ENCODE measurements around the gene SKAP1. TPM values are rescaled to one million over a fixed set of nuclear protein-coding genes. Genes with fewer than 3 reads are reported as not detected.

Gene SKAP1
- polyA plus RNA-seq, 3 donors: 0.13 to 1.0 (median 0.52) TPM

DNA sequence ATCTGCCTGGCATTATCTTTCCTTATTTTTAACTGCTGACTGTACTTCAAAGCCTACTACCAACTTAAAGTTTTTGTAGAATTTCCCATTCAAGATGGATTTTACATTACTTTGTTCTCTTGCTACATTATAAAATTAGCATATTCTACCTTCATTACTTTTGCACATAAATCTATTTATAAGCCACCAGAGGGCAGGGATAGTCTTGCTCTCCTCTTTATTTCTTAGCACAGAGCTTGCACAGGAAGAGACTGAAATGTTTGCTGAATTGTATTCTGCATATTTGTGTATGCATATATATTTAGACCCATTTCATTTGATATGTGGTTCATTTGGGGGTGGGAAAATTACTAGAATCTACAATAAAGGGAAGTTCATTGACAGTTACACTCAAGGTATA lies 108.0 kb downstream of the SKAP1 start:
- intact Hi-C loops (cut with micrococcal nuclease): no loop called here
- no peaks in the 10 kb centered on the region for H3K4me1 Mint-ChIP-seq
- H3K36me3 Mint-ChIP-seq: no peaks in the 10 kb centered on the region
- no peak for DNase-seq
- Histone ChIP-seq H3K79me2 (ENCODE audit: insufficient read depth, low read length) (no peaks in the 10 kb centered on the region), H4K20me1 (ENCODE audit: insufficient read depth, low read length) (no peaks in the 10 kb centered on the region), H3K9me3 (replicated peaks in 1 of 2; ENCODE audit: control insufficient read depth in 1 of 2, insufficient read depth in 1 of 2, low read length in 2 of 2) (no peaks in the 10 kb centered on the region), H2AFZ (ENCODE audit: insufficient read depth, low read depth, low read length, poor library complexity, severe bottlenecking) (no peak overlapping the region), H3K4me2 (replicated peaks; ENCODE audit: extremely low read depth, low read length, poor library complexity, severe bottlenecking) (no peak overlapping the region), H3K27me3 (ENCODE audit: control insufficient read depth in 2 of 2, insufficient read depth in 2 of 2, low read length in 2 of 2) (peaks cover 0 to 8% of the 10 kb centered on the region in 2 donors), H3K4me3 (replicated peaks in 1 of 3; ENCODE audit: low read depth in 2 of 3, low read length in 3 of 3) (no peak overlapping the region), H3K4me1 (ENCODE audit: control insufficient read depth in 1 of 2, insufficient read depth in 2 of 2, low read length in 2 of 2) (no peaks in the 10 kb centered on the region), H3K27ac (ENCODE audit: low read depth in 1 of 2, low read length in 2 of 2) (no peak overlapping the region), H3K36me3 (replicated peaks in 1 of 2; ENCODE audit: control insufficient read depth in 1 of 2, insufficient read depth in 2 of 2, low read length in 2 of 2) (no peaks in the 10 kb centered on the region), H3K9ac (ENCODE audit: insufficient read depth, low read length, poor library complexity, severe bottlenecking) (no peak overlapping the region)
- H3K27me3 Mint-ChIP-seq (ENCODE audit: low read depth in 3 of 3): peaks cover 5 to 17% (median 15%) of the 10 kb centered on the region in 3 donors
- TF ChIP-seq, protein P1, sequence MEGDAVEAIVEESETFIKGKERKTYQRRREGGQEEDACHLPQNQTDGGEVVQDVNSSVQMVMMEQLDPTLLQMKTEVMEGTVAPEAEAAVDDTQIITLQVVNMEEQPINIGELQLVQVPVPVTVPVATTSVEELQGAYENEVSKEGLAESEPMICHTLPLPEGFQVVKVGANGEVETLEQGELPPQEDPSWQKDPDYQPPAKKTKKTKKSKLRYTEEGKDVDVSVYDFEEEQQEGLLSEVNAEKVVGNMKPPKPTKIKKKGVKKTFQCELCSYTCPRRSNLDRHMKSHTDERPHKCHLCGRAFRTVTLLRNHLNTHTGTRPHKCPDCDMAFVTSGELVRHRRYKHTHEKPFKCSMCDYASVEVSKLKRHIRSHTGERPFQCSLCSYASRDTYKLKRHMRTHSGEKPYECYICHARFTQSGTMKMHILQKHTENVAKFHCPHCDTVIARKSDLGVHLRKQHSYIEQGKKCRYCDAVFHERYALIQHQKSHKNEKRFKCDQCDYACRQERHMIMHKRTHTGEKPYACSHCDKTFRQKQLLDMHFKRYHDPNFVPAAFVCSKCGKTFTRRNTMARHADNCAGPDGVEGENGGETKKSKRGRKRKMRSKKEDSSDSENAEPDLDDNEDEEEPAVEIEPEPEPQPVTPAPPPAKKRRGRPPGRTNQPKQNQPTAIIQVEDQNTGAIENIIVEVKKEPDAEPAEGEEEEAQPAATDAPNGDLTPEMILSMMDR (IDR thresholded peaks at IDR 0.05): no peak
- no peak overlapping the region for H3K27ac Mint-ChIP-seq
- no peak overlapping the region for H3K4me3 Mint-ChIP-seq
- peaks cover 0 to 2% (median 0%) of the 10 kb centered on the region in 7 donors for H3K9me3 Mint-ChIP-seq

DNA sequence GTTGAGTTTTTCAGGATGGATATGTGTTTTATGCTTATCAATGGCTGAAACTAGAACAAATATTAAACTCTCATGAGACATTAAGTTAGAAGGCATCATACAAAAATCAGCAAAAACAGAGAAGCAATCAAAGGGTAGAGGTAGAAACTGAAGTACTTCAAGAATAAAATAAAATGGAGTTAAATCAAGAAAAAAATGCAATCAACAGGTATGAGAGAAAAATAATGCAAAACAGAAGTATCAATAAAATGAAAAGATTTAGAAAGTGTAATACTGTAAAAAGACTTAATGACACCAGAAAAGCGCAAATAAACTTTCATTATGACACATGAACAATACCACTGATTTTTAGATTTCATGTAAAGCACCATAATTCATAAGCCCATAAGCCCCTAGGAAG lies 112.3 kb downstream of the SKAP1 start:
- Histone ChIP-seq H3K9ac (ENCODE audit: insufficient read depth, low read length, poor library complexity, severe bottlenecking) (no peak overlapping the region), H2AFZ (ENCODE audit: insufficient read depth, low read depth, low read length, poor library complexity, severe bottlenecking) (no peak overlapping the region), H3K4me3 (replicated peaks in 1 of 3; ENCODE audit: low read depth in 2 of 3, low read length in 3 of 3) (no peak overlapping the region), H3K27me3 (ENCODE audit: control insufficient read depth in 2 of 2, insufficient read depth in 2 of 2, low read length in 2 of 2) (peaks cover 5 to 12% of the 10 kb centered on the region in 2 donors), H3K36me3 (replicated peaks in 1 of 2; ENCODE audit: control insufficient read depth in 1 of 2, insufficient read depth in 2 of 2, low read length in 2 of 2) (no peaks in the 10 kb centered on the region), H3K4me1 (ENCODE audit: control insufficient read depth in 1 of 2, insufficient read depth in 2 of 2, low read length in 2 of 2) (no peaks in the 10 kb centered on the region), H4K20me1 (ENCODE audit: insufficient read depth, low read length) (no peaks in the 10 kb centered on the region), H3K4me2 (replicated peaks; ENCODE audit: extremely low read depth, low read length, poor library complexity, severe bottlenecking) (no peak overlapping the region), H3K79me2 (ENCODE audit: insufficient read depth, low read length) (no peaks in the 10 kb centered on the region), H3K27ac (ENCODE audit: low read depth in 1 of 2, low read length in 2 of 2) (no peak overlapping the region), H3K9me3 (replicated peaks in 1 of 2; ENCODE audit: control insufficient read depth in 1 of 2, insufficient read depth in 1 of 2, low read length in 2 of 2) (no peaks in the 10 kb centered on the region)
- no peaks in the 10 kb centered on the region for H3K36me3 Mint-ChIP-seq
- no peak for DNase-seq
- H3K4me3 Mint-ChIP-seq: no peak overlapping the region
- peaks cover 6 to 17% (median 9%) of the 10 kb centered on the region in 3 donors for H3K27me3 Mint-ChIP-seq (ENCODE audit: low read depth in 3 of 3)
- H3K27ac Mint-ChIP-seq: no peak overlapping the region
- TF ChIP-seq, protein P1 (IDR thresholded peaks at IDR 0.05): no peak
- H3K4me1 Mint-ChIP-seq: peaks cover 3% of the 10 kb centered on the region
- no CpG with 5 or more reads among the region's 1 CpG for whole genome bisulfite sequencing (ENCODE audit: insufficient coverage)
- intact Hi-C loops (cut with micrococcal nuclease): no loop called here
- H3K9me3 Mint-ChIP-seq: peaks cover 0 to 2% (median 0%) of the 10 kb centered on the region in 7 donors
